Coronary artery (tissue), 2 donors: ENCODE results near the gene PLIN5.

Experiments
- DNase-seq: peaks from one replicate; pipeline ENCODE4 v3.0.0-alpha.2; 2017; ENCODE audit warnings: low spot score
- H3K27ac ChIP-seq, 2 donors: fragments of 200-600 bp; sonication (generic); one replicate each; pipeline ENCODE4 v1.5.1; 2016 to 2019
- H3K4me3 ChIP-seq: fragments of 200-600 bp; sonication (generic); 2 replicates; pipeline ENCODE4 v1.5.1; 2016; ENCODE audit warnings: mild to moderate bottlenecking, moderate library complexity
- TF ChIP-seq, protein P1 (sequence below): fragments of 200-600 bp; sonication (generic); IDR thresholded peaks from one replicate; pipeline ENCODE4 v1.5.1; 2019; ENCODE audit warnings: antibody characterized with exemption

PLIN5 gene

DNA sequence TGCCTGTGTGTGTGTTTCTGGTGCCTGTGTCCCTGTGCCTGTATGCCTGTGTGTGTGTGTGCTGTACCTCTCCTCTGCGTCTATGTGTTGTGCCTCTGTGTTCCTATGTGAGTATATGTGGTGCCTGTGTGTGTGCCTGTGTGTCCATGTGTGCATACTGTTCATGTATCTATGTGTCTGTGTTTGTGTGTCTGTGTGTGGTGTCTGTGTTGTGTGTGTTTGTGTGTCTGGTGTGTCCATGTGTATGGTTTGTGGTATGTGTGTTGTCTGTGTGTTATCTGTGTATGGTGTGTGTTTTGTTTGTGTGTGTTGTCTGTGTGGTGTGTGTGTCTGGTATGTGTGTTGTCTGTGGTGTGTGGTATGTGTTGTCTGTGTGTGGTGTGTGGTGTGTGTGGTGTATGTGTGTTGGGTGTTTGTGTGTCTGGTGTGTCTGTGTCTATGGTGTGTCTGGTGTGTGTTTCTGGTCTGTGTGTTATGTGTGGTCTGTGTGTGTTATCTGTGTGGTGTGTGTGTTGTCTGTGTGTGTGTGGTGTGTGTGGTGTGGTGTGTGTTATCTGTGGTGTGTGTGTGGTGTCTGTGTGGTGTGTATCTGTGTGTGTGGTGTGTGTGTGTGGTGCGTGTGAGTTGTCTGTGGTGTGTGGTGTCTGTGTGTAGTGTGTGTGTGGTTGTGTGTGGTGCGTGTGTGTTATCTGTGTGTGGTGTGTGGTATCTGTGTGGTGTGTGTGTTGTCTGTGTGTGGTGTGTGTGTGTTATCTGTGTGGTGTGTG, 42.5 kb downstream of the PLIN5 start:
- TF ChIP-seq, protein P1, sequence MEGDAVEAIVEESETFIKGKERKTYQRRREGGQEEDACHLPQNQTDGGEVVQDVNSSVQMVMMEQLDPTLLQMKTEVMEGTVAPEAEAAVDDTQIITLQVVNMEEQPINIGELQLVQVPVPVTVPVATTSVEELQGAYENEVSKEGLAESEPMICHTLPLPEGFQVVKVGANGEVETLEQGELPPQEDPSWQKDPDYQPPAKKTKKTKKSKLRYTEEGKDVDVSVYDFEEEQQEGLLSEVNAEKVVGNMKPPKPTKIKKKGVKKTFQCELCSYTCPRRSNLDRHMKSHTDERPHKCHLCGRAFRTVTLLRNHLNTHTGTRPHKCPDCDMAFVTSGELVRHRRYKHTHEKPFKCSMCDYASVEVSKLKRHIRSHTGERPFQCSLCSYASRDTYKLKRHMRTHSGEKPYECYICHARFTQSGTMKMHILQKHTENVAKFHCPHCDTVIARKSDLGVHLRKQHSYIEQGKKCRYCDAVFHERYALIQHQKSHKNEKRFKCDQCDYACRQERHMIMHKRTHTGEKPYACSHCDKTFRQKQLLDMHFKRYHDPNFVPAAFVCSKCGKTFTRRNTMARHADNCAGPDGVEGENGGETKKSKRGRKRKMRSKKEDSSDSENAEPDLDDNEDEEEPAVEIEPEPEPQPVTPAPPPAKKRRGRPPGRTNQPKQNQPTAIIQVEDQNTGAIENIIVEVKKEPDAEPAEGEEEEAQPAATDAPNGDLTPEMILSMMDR = no peak
- no peak overlapping the region for H3K27ac ChIP-seq
- no peak for DNase-seq
- no peak overlapping the region for H3K4me3 ChIP-seq

DNA sequence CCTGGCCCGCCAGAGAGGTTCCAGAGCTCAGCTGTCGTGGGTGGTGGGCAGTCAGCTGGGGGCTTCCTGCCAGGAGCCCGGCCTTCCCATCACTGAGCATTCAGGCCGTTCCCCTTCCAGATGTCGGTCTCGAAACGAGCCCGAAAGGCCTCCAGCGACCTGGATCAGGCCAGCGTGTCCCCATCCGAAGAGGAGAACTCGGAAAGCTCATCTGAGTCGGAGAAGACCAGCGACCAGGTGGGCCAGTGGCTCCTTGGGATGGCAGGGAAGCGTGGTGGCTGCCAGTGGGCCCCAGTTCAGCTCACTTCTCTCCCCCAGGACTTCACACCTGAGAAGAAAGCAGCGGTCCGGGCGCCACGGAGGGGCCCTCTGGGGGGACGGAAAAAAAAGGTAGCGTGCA, 43.6 kb downstream of the PLIN5 start:
- TF ChIP-seq, protein P1 = no peak
- H3K27ac ChIP-seq = no peak overlapping the region
- DNase-seq = no peak
- H3K4me3 ChIP-seq = no peak overlapping the region

- Histone ChIP-seq H3K4me3 (no peak overlapping the region), H3K27ac (no peak overlapping the region)
- TF ChIP-seq, protein P1 = no peak
- no peak for DNase-seq
Measured at GRCh38 chr19:4488496-4488895, 46.5 kb downstream of the PLIN5 start.

DNA sequence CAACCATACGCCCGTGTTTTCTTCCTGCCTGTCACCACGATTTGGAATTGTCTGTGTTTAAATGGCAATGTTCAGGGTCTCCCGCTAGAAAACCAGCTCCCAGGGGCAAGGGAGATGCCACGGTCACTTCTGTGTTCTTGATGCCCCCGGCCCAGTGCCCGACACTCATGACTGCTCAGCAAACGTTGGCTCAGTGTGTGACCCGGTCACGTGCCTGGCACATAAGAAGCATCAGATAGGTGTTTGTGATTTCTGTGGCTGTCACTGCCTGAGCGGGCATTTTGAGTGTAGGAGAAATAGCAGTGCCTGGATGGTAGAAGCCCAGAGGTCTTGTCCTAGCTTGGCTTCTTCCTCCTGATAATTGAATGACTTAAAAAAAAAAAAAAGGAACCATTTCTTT, 47.5 kb downstream of the PLIN5 start:
- no peak overlapping the region for H3K4me3 ChIP-seq
- DNase-seq = no peak
- TF ChIP-seq, protein P1 = no peak
- H3K27ac ChIP-seq = no peak overlapping the region

DNA sequence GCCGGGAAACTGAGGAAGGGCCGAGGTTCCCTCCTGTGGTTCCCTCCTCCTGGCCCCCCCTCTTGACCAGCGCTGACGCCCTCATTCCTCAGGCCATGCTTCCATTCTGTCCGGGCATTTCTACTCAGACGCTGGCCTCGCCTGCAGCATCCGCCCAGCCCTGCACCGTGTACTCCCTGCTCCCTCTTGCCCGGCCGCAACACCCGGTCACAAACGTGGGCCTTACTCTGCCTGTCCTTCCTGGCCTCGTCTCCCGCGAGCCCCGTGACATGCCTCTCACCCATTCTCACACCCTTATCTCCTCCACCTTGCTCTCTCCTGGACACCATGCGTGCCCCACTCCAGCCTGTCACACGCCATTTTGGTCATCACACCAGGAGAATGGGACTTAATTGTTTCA, 51.6 kb downstream of the PLIN5 start:
- TF ChIP-seq, protein P1 = no peak
- DNase-seq = no peak
- no peak overlapping the region for H3K4me3 ChIP-seq
- H3K27ac ChIP-seq = no peak overlapping the region

DNA sequence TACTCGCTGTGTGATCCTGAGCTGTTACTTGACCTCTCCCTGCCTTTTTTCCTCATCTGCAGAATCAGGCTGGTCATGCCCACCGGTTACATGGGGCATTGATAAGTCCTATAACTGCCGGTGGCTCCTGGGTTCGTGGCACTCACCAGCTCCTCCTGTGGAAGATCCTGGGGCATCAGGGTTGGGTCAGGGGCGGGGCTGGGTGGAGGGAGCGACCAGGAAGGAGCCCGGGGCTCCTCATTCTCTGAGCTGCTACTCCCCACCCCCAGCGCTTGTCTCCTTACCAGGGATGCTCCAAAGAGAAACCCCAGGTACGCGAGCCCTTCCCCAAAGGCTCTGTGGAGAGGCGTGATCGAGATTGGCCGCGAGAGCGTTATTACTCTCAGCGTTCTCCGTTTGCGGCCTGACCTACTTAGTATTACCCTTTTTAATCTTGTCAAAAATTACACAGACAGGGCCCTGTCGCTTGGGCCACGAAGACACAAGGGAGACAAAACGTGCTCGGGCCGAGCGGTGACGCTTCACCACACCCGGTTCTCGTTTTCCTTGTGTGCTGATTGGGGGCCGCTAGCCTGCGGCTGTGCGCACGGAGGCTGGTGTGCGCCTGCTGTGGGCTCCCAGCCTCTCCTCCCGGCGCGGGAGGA, 52.2 kb downstream of the PLIN5 start:
- DNase-seq = no peak
- Histone ChIP-seq H3K4me3 (no peak overlapping the region), H3K27ac (no peak overlapping the region)
- TF ChIP-seq, protein P1 = no peak
